ENCODE data around the gene RPL21. TPM values are rescaled to one million over a fixed set of nuclear protein-coding genes. Genes with fewer than 3 reads are reported as not detected.
A peak's percentile ranks its signal among the peaks of the same experiment; 100 is the strongest.

The RPL21 gene
- total RNA-seq, 2 experiments from 2014 or later = 1,706 to 1,738 TPM

- H3K79me2 ChIP-seq (ENCODE audit: insufficient read depth, low read depth, low read length) = no peaks in the 10 kb centered on the region
- H3K9me2 ChIP-seq (ENCODE audit: insufficient read depth, low read length) = no peaks in the 10 kb centered on the region
- peak; percentile 92 for TF ChIP-seq CTCF (conservative IDR thresholded peaks at IDR 0.05; ENCODE audit: low read length)
- TF ChIP-seq EZH2phosphoT487 (IDR thresholded peaks at IDR 0.05; ENCODE audit: borderline replicate concordance, low read depth, low read length) = no peak
- H3K4me2 ChIP-seq (ENCODE audit: low read length) = peak within 1 kb of the TSS; percentile 86
- intact Hi-C loops (cut with micrococcal nuclease; ENCODE audit: unreplicated experiment) = loop anchor here (1.0 to 5.0 kb wide), 3 partner anchors 20 to 86 kb away; partner anchors contain the start of gene RPL21
- peaks cover 16% of the 10 kb centered on the region for H3K4me1 ChIP-seq (ENCODE audit: insufficient read depth, low read length, poor library complexity, severe bottlenecking)
- POLR2A ChIA-PET = interaction anchor here (0.6 to 1.4 kb wide), 4 partner anchors 21 to 180 kb away, joined by 3 to 4 read pairs (median 3); no protein-coding TSS in a partner anchor
- 0 out of 2 replicates have a peak, but pooled peaks cover 4% of the 10 kb centered on the region for H4K20me1 ChIP-seq (ENCODE audit: insufficient read depth, low read length)
- DNase-seq (ENCODE audit: low spot score) = peak; percentile 71
- no peak within 1 kb of the TSS for H3K27ac ChIP-seq (ENCODE audit: low read depth, low read length, poor library complexity, severe bottlenecking)
- no peaks in the 10 kb centered on the region for H3K36me3 ChIP-seq (ENCODE audit: insufficient read depth, low read length)
- CTCF ChIA-PET (ENCODE audit: unreplicated experiment) = interaction anchor here (0.8 kb wide), 2 partner anchors 88 to 286 kb away, joined by 3 read pairs; no protein-coding TSS in a partner anchor
- H2AFZ ChIP-seq (ENCODE audit: low read length) = peak within 1 kb of the TSS; percentile 96
- BruUV-seq (replicated peaks) = no TSS peak
- H3K9me3 ChIP-seq (ENCODE audit: low read length) = no peaks in the 10 kb centered on the region
- peak within 1 kb of the TSS; percentile 80 for H3K4me3 ChIP-seq (ENCODE audit: low read depth, low read length, poor library complexity, severe bottlenecking)
Observed at GRCh38 chr13:27270594-27271520, 19.5 kb downstream of the RPL21 start, which contains the start of gene RASL11A. Gene RASL11A, plus strand, starts transcription at chr13:27270830. Its CDS starts 115 bp downstream, at chr13:27270945.

- no peak overlapping the region for H3K27ac ChIP-seq (ENCODE audit: low read depth, low read length, poor library complexity, severe bottlenecking)
- H3K36me3 ChIP-seq (ENCODE audit: insufficient read depth, low read length) = no peaks in the 10 kb centered on the region
- no peaks in the 10 kb centered on the region for H3K79me2 ChIP-seq (ENCODE audit: insufficient read depth, low read depth, low read length)
- intact Hi-C loops (cut with micrococcal nuclease; ENCODE audit: unreplicated experiment) = loop anchor here (5.0 kb wide), 2 partner anchors 66 to 86 kb away; no protein-coding TSS in a partner anchor
- DNase-seq (ENCODE audit: low spot score) = no peak
- TF ChIP-seq EZH2phosphoT487 (IDR thresholded peaks at IDR 0.05; ENCODE audit: borderline replicate concordance, low read depth, low read length) (no peak), CTCF (conservative IDR thresholded peaks at IDR 0.05; ENCODE audit: low read length) (no peak)
- H4K20me1 ChIP-seq (ENCODE audit: insufficient read depth, low read length) = 0 out of 2 replicates have a peak, but pooled peaks cover 4% of the 10 kb centered on the region
- H3K4me1 ChIP-seq (ENCODE audit: insufficient read depth, low read length, poor library complexity, severe bottlenecking) = peaks cover 13% of the 10 kb centered on the region
- no peaks in the 10 kb centered on the region for H3K9me3 ChIP-seq (ENCODE audit: low read length)
- ChIA-PET CTCF (ENCODE audit: unreplicated experiment) (no interaction called here), POLR2A (interaction anchor here (1.0 kb wide), 1 partner anchor 53 kb away, joined by 4 read pairs; no protein-coding TSS in a partner anchor)
- no peaks in the 10 kb centered on the region for H3K9me2 ChIP-seq (ENCODE audit: insufficient read depth, low read length)
- no TSS peak for BruUV-seq (replicated peaks)
- H2AFZ ChIP-seq (ENCODE audit: low read length) = peak overlapping the region; percentile 96
- H3K4me3 ChIP-seq (ENCODE audit: low read depth, low read length, poor library complexity, severe bottlenecking) = peak overlapping the region; percentile 80
- H3K4me2 ChIP-seq (ENCODE audit: low read length) = peak overlapping the region; percentile 86
Observed at GRCh38 chr13:27271570-27272096, 20.3 kb downstream of the RPL21 start.

All from OCI-LY7 (cell line).